Esophagus (tissue), 2 donors: ENCODE measurements around the gene MS4A13. TPM values are rescaled to one million over a fixed set of nuclear protein-coding genes. Genes with fewer than 3 reads are reported as not detected.
"Not testable (repeated sequence)": the region's sequence is repeated elsewhere in the genome, so short reads cannot be mapped to it uniquely, and the experiment has no call there.

Source experiments
- H3K27ac ChIP-seq, 2 donors: one replicate each; pipeline ENCODE4 v1.5.1; 2013; ENCODE audit warnings: low read depth in 2 of 2, mild to moderate bottlenecking in 2 of 2, inconsistent platforms in 1 of 2, low read length in 1 of 2, moderate library complexity in 1 of 2
- H3K27me3 ChIP-seq, 2 donors: one replicate each; pipeline ENCODE4 v1.6.1; 2013; ENCODE audit warnings: low read length in 2 of 2, control low read depth in 1 of 2, mild to moderate bottlenecking in 1 of 2; ENCODE audit not compliant: insufficient read depth in 2 of 2, control insufficient read depth in 1 of 2
- H3K36me3 ChIP-seq, 2 donors: one replicate each; pipeline ENCODE4 v1.6.1; 2013; ENCODE audit warnings: low read length in 1 of 2; ENCODE audit not compliant: control insufficient read depth in 2 of 2, insufficient read depth in 2 of 2
- H3K4me1 ChIP-seq, 2 donors: one replicate each; pipeline ENCODE4 v1.6.1; 2013; ENCODE audit warnings: low read length in 1 of 2; ENCODE audit not compliant: control insufficient read depth in 2 of 2, insufficient read depth in 2 of 2
- H3K4me3 ChIP-seq, 2 donors: one replicate each; pipeline ENCODE4 v1.5.1; 2013; ENCODE audit warnings: low read length in 2 of 2, mild to moderate bottlenecking in 2 of 2, low read depth in 1 of 2, moderate library complexity in 1 of 2
- H3K9me3 ChIP-seq, 2 donors: one replicate each; pipeline ENCODE4 v1.6.1; 2013; ENCODE audit warnings: mild to moderate bottlenecking in 2 of 2, low read depth in 1 of 2, low read length in 1 of 2, moderate library complexity in 1 of 2; ENCODE audit not compliant: control insufficient read depth in 2 of 2, insufficient read depth in 1 of 2
- WGBS, 2 donors: extraction: QIAGEN DNeasy Blood & Tissue Kit; methylation state at CpG; one replicate each; pipeline ENCODE4 v1.1.7; 2013; 5-methylcytosine and 5-hydroxymethylcytosine counted together
- polyA plus RNA-seq, 2 donors: library from polyadenylated mRNA; stranded (reverse); fragments of 200-250 nt; gene quantifications; one replicate each; pipeline ENCODE4 v1.2.3, GENCODE V29; 2013
- donor health status: healthy with polysubstance abuse.
- donor health status: Bipolar disorder and iron deficiency.

Gene MS4A13
- polyA plus RNA-seq, 2 donors: not detected

- Histone ChIP-seq H3K4me3 (no peak overlapping the region), H3K36me3 (no peaks in the 10 kb centered on the region), H3K4me1 (no peaks in the 10 kb centered on the region), H3K9me3 (no peaks in the 10 kb centered on the region), H3K27me3 (no peaks in the 10 kb centered on the region), H3K27ac (no peak overlapping the region)
- 21 to 27% methylated on average over 1 of the region's 1 CpG for WGBS, 2 donors
Observed at GRCh38 chr11:60528934-60529333, 13.7 kb downstream of the MS4A13 start.

GRCh38 chr11:60530454-60531100 is 15.4 kb downstream of the MS4A13 start:
- H3K4me3 ChIP-seq: no peak overlapping the region
- 94 to 96% methylated on average over 3 of the region's 3 CpGs for WGBS, 2 donors
- H3K27me3 ChIP-seq: no peaks in the 10 kb centered on the region
- H3K4me1 ChIP-seq: no peaks in the 10 kb centered on the region
- H3K9me3 ChIP-seq: no peaks in the 10 kb centered on the region
- H3K27ac ChIP-seq: no peak overlapping the region
- no peaks in the 10 kb centered on the region for H3K36me3 ChIP-seq

GRCh38 chr11:60532383-60532782 is 17.2 kb downstream of the MS4A13 start:
- not testable (repeated sequence) for H3K27ac ChIP-seq, H3K27me3 ChIP-seq, H3K4me3 ChIP-seq, H3K9me3 ChIP-seq, H3K4me1 ChIP-seq, H3K36me3 ChIP-seq
- 89 to 93% methylated on average over 13 to 18 of the region's 18 CpGs for whole genome bisulfite sequencing, 2 donors

GRCh38 chr11:60538627-60539026 is 23.4 kb downstream of the MS4A13 start:
- H3K36me3 ChIP-seq, H3K27me3 ChIP-seq, H3K9me3 ChIP-seq, H3K4me3 ChIP-seq, H3K27ac ChIP-seq, H3K4me1 ChIP-seq: not testable (repeated sequence)

GRCh38 chr11:60544077-60544476 is 28.9 kb downstream of the MS4A13 start:
- Histone ChIP-seq H3K9me3 (no peaks in the 10 kb centered on the region), H3K36me3 (no peaks in the 10 kb centered on the region), H3K27me3 (no peaks in the 10 kb centered on the region), H3K4me3 (no peak overlapping the region), H3K27ac (no peak overlapping the region), H3K4me1 (no peaks in the 10 kb centered on the region)
- WGBS, 2 donors: 82 to 83% methylated on average over 5 of the region's 5 CpGs

- Histone ChIP-seq H3K27me3 (no peaks in the 10 kb centered on the region), H3K27ac (no peak overlapping the region), H3K4me1 (no peaks in the 10 kb centered on the region), H3K4me3 (no peak overlapping the region), H3K9me3 (peaks cover 2 to 3% of the 10 kb centered on the region in 2 donors), H3K36me3 (no peaks in the 10 kb centered on the region)
- 36 to 40% methylated on average over 2 of the region's 2 CpGs for WGBS, 2 donors
Observed at GRCh38 chr11:60561254-60561653, 46.1 kb downstream of the MS4A13 start.

- no peaks in the 10 kb centered on the region for H3K4me1 ChIP-seq
- H3K27ac ChIP-seq: no peak overlapping the region
- WGBS, 2 donors: 63% methylated on average over 8 of the region's 8 CpGs
- H3K4me3 ChIP-seq: no peak overlapping the region
- H3K36me3 ChIP-seq: no peaks in the 10 kb centered on the region
- H3K9me3 ChIP-seq: peaks cover 2 to 3% of the 10 kb centered on the region in 2 donors
- no peaks in the 10 kb centered on the region for H3K27me3 ChIP-seq
Observed at GRCh38 chr11:60563553-60564235, 48.5 kb downstream of the MS4A13 start.

GRCh38 chr11:60566776-60567175 is 51.6 kb downstream of the MS4A13 start:
- H3K27me3 ChIP-seq: no peaks in the 10 kb centered on the region
- H3K4me1 ChIP-seq: no peaks in the 10 kb centered on the region
- H3K4me3 ChIP-seq: no peak overlapping the region
- H3K9me3 ChIP-seq: peaks cover 0 to 3% of the 10 kb centered on the region in 2 donors
- no peaks in the 10 kb centered on the region for H3K36me3 ChIP-seq
- 91 to 92% methylated on average over 5 of the region's 5 CpGs for WGBS, 2 donors
- no peak overlapping the region for H3K27ac ChIP-seq

GRCh38 chr11:60570970-60571369 is 55.8 kb downstream of the MS4A13 start:
- Histone ChIP-seq H3K9me3 (no peaks in the 10 kb centered on the region), H3K27me3 (no peaks in the 10 kb centered on the region), H3K36me3 (no peaks in the 10 kb centered on the region), H3K4me3 (no peak overlapping the region), H3K4me1 (no peaks in the 10 kb centered on the region), H3K27ac (no peak overlapping the region)
- WGBS, 2 donors: 75 to 96% methylated on average over 1 of the region's 1 CpG

GRCh38 chr11:60589611-60590010 is 74.4 kb downstream of the MS4A13 start:
- H3K4me3 ChIP-seq: no peak overlapping the region
- no peaks in the 10 kb centered on the region for H3K27me3 ChIP-seq
- H3K9me3 ChIP-seq: peaks cover 0 to 7% of the 10 kb centered on the region in 2 donors
- 63 to 65% methylated on average over 2 of the region's 2 CpGs for WGBS, 2 donors
- no peaks in the 10 kb centered on the region for H3K36me3 ChIP-seq
- H3K27ac ChIP-seq: no peak overlapping the region
- H3K4me1 ChIP-seq: no peaks in the 10 kb centered on the region
